Ishikawa (cell line): ENCODE results near the gene GALNT9.
A peak's percentile ranks its signal among the peaks of the same experiment; 100 is the strongest.

Experiments used
- CEBPB ChIP-seq: IDR thresholded peaks from 2 replicates; pipeline ENCODE4 v1.6.1; 2012
- CREB1 ChIP-seq: IDR thresholded peaks from 2 replicates; pipeline ENCODE4 v1.6.1; 2012; ENCODE audit warnings: low read depth
- EGR1 ChIP-seq: IDR thresholded peaks from 2 replicates; pipeline ENCODE4 v1.6.1; 2012
- EP300 ChIP-seq: IDR thresholded peaks from 2 replicates; pipeline ENCODE4 v1.6.1; 2012; ENCODE audit warnings: borderline replicate concordance
- FOXM1 ChIP-seq: IDR thresholded peaks from 2 replicates; pipeline ENCODE4 v1.6.1; 2012; ENCODE audit warnings: low read depth, borderline replicate concordance
- MAX ChIP-seq: IDR thresholded peaks from 2 replicates; pipeline ENCODE4 v1.6.1; 2012
- NFIC ChIP-seq: IDR thresholded peaks from 2 replicates; pipeline ENCODE4 v1.6.1; 2012
- RAD21 ChIP-seq: IDR thresholded peaks from 2 replicates; pipeline ENCODE4 v1.6.1; 2012; ENCODE audit warnings: low read depth
- REST ChIP-seq: IDR thresholded peaks from 2 replicates; pipeline ENCODE4 v1.6.1; 2012; ENCODE audit warnings: low read depth, mild to moderate bottlenecking
- TAF1 ChIP-seq: IDR thresholded peaks from 2 replicates; pipeline ENCODE4 v1.6.1; 2012; ENCODE audit warnings: low read depth, mild to moderate bottlenecking
- TCF12 ChIP-seq: IDR thresholded peaks from 2 replicates; pipeline ENCODE4 v1.6.1; 2012; ENCODE audit warnings: low read depth
- TEAD4 ChIP-seq: IDR thresholded peaks from 2 replicates; pipeline ENCODE4 v1.6.1; 2012
- USF1 ChIP-seq: IDR thresholded peaks from 2 replicates; pipeline ENCODE4 v1.6.1; 2012
- YY1 ChIP-seq: IDR thresholded peaks from 2 replicates; pipeline ENCODE4 v1.6.1; 2012; ENCODE audit warnings: low read depth
- ZBTB7A ChIP-seq: IDR thresholded peaks from 2 replicates; pipeline ENCODE4 v1.6.1; 2012; ENCODE audit warnings: low read depth

The GALNT9 gene

GRCh38 chr12:132282950-132283771 lies 46.2 kb downstream of the GALNT9 start:
- TF ChIP-seq YY1 = no peak
- TF ChIP-seq NFIC = peak; percentile 30; the same call in 1 of the 2 replicates
- no peak for TF ChIP-seq CREB1

- no peak for TF ChIP-seq NFIC
- TF ChIP-seq TEAD4 = no peak
- no peak for TF ChIP-seq CEBPB
- no peak for TF ChIP-seq MAX
- TF ChIP-seq TAF1 = no peak
- TF ChIP-seq FOXM1 = no peak
- no peak for TF ChIP-seq EGR1
- TF ChIP-seq USF1 = no peak
- no peak for TF ChIP-seq TCF12
Observed at GRCh38 chr12:132282031-132282949, 47.1 kb downstream of the GALNT9 start.

GRCh38 chr12:132281038-132281437 lies 48.4 kb downstream of the GALNT9 start:
- TF ChIP-seq FOXM1 (no peak), REST (no peak), MAX (no peak), NFIC (no peak), EGR1 (no peak), USF1 (no peak), CEBPB (no peak), TAF1 (no peak), TCF12 (no peak), RAD21 (no peak), TEAD4 (no peak), CREB1 (no peak), ZBTB7A (no peak), EP300 (no peak), YY1 (no peak)

GRCh38 chr12:132280406-132280805 lies 49.0 kb downstream of the GALNT9 start:
- TF ChIP-seq USF1 (no peak), YY1 (no peak), TAF1 (no peak), FOXM1 (no peak), EP300 (no peak), NFIC (no peak), TCF12 (no peak), CREB1 (no peak), TEAD4 (no peak), CEBPB (no peak), EGR1 (no peak), RAD21 (no peak), REST (no peak), MAX (no peak), ZBTB7A (no peak)

GRCh38 chr12:132279930-132280329 lies 49.5 kb downstream of the GALNT9 start:
- TF ChIP-seq TEAD4 = no peak
- no peak for TF ChIP-seq TCF12
- TF ChIP-seq FOXM1 = no peak
- no peak for TF ChIP-seq CREB1
- no peak for TF ChIP-seq EP300
- no peak for TF ChIP-seq YY1
- TF ChIP-seq EGR1 = no peak
- TF ChIP-seq MAX = no peak
- no peak for TF ChIP-seq REST
- TF ChIP-seq ZBTB7A = no peak
- TF ChIP-seq USF1 = no peak
- no peak for TF ChIP-seq TAF1
- no peak for TF ChIP-seq NFIC
- TF ChIP-seq RAD21 = no peak
- no peak for TF ChIP-seq CEBPB
